LNCAP (cell line): Measurements from ENCODE around the gene CCT7.

Experiments
- TF ChIP-seq, protein P1 (sequence below): fragments of 450-650 bp; IDR thresholded peaks from 2 replicates; pipeline ENCODE4 v1.5.1; 2017; ENCODE audit warnings: mild to moderate bottlenecking

The CCT7 gene

GRCh38 chr2:73217160-73217559 lies 16.9 kb upstream of the CCT7 start:
- TF ChIP-seq, protein P1, sequence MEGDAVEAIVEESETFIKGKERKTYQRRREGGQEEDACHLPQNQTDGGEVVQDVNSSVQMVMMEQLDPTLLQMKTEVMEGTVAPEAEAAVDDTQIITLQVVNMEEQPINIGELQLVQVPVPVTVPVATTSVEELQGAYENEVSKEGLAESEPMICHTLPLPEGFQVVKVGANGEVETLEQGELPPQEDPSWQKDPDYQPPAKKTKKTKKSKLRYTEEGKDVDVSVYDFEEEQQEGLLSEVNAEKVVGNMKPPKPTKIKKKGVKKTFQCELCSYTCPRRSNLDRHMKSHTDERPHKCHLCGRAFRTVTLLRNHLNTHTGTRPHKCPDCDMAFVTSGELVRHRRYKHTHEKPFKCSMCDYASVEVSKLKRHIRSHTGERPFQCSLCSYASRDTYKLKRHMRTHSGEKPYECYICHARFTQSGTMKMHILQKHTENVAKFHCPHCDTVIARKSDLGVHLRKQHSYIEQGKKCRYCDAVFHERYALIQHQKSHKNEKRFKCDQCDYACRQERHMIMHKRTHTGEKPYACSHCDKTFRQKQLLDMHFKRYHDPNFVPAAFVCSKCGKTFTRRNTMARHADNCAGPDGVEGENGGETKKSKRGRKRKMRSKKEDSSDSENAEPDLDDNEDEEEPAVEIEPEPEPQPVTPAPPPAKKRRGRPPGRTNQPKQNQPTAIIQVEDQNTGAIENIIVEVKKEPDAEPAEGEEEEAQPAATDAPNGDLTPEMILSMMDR: no peak

DNA sequence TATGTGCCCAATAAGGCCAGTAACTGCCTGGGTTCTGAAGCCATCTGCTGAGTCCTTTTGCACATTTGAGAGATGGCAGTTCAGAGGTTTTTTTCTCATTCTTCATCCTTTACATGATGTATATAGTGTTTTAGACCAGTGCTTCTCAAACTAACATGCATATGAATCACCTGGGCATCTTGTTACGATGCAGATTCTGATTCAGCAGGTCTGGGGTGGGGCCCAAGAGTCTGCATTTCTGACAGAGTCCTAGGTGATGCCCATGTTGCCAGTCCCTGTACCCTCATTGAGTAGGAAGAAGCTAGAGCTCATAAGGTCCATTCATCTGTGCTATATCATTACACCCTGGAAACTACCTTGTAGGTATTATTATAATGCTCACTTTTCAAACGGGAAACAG lies 16.3 kb upstream of the CCT7 start:
- TF ChIP-seq, protein P1: no peak

DNA sequence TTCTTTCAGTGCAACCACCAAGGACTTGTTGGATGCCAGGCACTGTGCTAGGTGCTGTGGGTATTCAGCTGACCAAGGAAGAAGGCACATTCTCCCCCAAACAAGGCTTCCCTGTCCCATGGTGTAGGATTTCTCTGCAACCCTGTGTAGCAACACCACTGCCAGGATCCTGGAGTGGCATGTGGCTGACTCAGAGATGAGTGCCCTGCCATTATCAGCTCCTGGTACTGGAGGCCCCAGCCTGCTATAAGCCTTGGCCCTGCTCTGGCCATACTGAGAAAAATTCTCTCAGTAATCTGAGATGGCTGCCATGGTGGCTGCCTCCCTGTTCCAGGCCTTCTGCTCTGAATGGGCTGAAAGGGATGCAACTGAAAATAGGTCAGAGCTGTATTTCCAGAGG lies 15.8 kb upstream of the CCT7 start:
- TF ChIP-seq, protein P1: no peak

- TF ChIP-seq, protein P1: no peak
Observed at GRCh38 chr2:73223821-73224220, 10.3 kb upstream of the CCT7 start.

DNA sequence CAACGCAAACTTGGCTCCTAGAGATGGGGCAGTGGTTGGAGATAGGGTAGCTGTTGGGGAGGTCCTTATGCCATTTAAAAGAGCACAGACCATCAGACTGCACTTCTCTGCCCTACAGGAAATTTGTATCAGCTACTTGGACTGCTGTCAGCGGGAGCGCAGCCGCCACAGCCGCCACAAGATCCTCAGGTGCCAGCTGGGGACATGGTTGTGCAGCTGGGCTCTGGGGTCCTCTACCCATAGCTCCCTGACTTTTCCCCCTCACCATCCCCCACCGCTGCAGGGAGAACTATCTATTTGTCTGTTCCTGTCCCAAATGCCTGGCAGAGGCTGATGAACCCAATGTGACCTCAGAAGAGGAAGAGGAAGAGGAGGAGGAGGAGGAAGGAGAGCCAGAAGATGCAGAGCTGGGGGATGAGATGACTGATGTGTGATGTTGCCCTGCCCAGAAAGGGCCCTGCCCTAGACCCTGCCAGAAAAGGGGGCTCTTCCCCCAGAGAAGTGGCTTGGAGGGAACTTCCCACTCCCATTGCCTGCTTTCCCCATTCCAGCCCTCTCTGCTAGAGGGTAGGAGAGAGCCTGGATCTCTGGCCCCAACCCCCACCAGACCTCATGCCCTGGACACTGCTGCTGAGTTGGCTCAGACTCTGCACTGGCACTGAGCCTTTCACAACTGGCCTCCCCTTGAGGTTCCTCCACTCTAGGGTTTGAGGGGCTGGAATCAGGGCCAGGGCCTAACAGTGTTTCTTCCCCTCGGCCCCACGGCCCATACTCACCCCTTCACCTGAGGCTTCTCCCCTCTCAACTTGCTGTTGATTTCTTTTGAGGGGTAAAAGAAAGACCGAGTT lies 8.4 kb upstream of the CCT7 start:
- TF ChIP-seq, protein P1: no peak

- TF ChIP-seq, protein P1: no peak
Observed at GRCh38 chr2:73227086-73227485, 7.0 kb upstream of the CCT7 start.

- TF ChIP-seq, protein P1: no peak
Observed at GRCh38 chr2:73228631-73229030, 5.5 kb upstream of the CCT7 start.
